NCI-H2171 (cell line): Measurements from ENCODE around the gene PDE10A.

Source experiments
- DNase-seq: peaks from one replicate; lab custom pipeline; 2025; lab: John Stamatoyannopoulos, UW

The PDE10A gene

GRCh38 chr6:165390475-165390874, 272.6 kb downstream of the PDE10A start:
- DNase-seq, result no peak

GRCh38 chr6:165389534-165389933, 273.5 kb downstream of the PDE10A start:
- DNase-seq, result no peak

DNA sequence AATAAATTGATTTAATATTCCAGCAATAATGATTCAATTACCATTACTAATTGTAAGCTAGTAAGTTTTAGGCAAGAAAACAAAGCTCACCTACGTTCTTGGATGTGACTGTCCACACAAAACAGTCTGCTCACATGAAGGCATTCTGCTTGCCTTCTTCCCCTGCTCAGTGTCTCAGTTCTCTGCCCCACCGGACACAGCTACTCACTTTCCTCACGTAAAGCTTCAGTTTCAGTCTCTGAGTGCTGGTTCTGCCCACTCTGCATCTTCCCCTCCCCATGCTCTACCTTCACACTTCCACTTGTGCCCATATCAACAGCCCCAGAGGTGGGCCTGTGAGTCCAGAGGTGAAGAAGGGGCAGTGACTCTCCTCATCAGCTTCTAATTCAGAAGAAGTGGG, 279.7 kb downstream of the PDE10A start:
- DNase-seq, result no peak

DNA sequence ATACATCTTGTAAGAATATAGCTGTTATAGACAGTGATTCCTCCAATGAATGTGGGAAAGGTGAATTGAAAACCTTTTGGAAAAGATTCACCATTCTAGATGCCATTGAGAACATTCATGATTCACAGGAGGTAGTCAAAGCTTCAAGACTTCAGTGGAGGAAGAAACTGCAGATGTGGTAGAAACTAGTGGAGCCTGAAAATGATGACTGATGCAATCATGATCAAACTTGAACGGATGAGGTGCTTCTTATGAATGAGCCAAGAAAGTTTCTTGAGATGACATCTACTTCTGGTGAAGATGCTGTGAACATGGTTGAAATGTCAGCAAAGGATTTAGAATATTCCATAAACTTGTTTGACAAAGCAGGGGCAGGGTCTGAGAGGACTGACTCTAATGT, 286.9 kb downstream of the PDE10A start:
- no peak for DNase-seq

DNA sequence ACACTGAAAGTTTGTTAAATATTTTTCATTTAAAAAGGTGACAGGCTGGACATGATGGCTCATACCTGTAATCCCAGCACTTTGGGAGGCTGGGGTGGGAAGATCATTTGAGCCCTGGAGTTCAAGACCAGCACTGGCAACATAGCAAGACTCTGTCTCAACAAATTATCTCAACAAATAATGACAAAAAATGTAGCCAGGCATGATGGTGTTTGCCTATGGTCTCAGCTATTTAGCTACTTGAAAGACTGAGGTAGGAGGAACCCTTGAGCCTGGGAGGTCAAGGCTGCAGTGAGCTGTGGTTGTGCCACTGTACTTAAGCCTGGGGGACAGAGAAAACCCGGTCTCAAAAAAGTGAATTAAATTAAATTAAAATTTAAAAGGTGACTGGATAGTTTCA, 297.7 kb downstream of the PDE10A start:
- DNase-seq, result no peak

- DNase-seq, result no peak
These were observed 317.3 kb downstream of the PDE10A start for GRCh38 chr6:165345700-165346099.

GRCh38 chr6:165340532-165340931, 322.5 kb downstream of the PDE10A start:
- DNase-seq, result no peak

- DNase-seq, result no peak
These were observed 337.4 kb downstream of the PDE10A start for GRCh38 chr6:165325609-165326008.

DNA sequence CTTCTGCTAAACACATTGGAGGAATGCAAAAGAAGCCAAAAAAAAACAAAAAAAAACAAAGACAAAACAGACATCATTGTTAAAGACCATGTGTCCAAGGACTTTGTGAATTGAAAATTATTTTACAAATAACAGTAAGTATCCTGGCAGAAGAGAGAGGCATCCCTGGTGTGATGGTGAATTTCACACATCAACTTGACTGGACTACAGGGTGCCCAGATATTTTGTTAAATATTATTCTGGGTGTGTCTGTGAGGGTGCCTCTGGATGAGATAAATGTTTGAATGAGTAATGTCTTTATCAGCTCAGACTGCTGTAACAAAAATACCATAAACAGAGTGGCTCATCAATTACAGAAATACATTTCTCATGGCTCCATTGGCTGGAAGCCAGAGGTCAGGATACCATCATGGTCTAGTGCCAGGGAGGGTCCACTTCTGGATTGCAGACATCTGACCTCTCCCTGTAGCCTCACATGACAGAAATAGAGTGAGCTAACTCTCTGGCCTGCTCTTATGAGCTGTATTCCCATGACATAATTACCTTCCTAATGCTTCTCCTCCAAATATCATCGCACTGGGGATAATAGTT, 341.4 kb downstream of the PDE10A start:
- no peak for DNase-seq

DNA sequence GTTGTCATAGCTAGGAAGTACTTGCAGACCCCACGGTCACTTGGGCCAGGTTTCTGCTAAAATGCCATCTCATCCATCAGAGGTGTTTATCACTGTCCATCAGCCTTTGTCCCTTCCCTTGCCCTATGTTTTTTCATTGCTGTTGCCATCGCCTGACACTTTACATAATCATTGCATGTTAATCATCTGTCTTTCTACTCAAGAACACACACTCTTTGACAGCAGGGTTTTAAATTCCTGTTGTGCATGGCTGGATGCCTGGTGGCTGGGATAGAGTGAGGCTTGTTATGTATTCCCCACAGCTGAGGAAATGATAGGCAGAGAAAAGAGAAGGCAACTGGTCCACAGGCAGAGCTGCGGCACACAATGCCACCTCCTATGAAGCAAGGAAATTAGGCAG, 341.9 kb downstream of the PDE10A start:
- no peak for DNase-seq

DNA sequence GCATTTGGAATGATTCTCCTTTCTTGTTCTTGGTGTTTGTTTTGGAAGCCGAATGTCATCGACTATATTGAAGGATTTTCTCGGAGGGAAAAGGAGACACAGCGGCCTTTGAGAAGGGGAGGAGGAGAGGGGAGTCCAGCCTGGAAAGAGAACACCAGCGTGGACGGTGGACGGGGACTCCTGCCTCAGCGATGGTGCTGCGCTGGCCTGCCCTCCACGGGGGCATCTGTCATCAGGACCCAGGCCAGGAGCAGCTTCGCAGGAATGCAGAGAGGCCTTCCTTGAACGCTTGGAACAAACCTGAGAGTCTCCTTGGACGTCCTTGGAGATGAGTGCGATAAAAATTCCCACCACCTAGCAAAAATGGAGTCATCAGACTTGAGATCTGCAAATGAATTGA, 345.3 kb downstream of the PDE10A start:
- DNase-seq, result no peak

GRCh38 chr6:165308926-165309731, 353.9 kb downstream of the PDE10A start, which contains the start of gene C6orf118:
Gene C6orf118 (minus strand): TSS chr6:165309605. CDS start chr6:165309586, 19 bp downstream.
- DNase-seq, result peak; percentile 3

DNA sequence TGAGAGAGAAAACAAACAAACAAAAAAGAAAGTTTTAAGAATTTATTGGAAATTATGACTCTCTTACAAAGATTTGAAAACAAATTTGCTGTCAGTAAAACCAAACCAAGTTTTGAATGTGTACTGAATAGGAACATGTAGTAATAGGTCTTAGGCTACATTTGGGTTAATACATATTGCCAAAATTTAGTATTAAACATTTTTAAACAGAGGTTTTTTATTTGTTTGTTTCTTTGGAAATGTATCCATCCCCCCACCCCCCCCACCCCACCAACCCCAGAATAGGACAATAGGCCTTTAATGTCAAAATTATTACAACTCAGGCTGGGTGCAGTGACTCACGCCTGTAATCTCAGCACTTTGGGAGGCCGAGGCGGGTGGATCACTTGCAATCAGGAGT, 356.1 kb downstream of the PDE10A start:
- DNase-seq, result no peak

- DNase-seq, result no peak
These were observed 361.4 kb downstream of the PDE10A start for GRCh38 chr6:165301372-165302246.

GRCh38 chr6:165300422-165300936, 362.6 kb downstream of the PDE10A start:
- no peak for DNase-seq

GRCh38 chr6:165298875-165299274, 364.2 kb downstream of the PDE10A start:
- DNase-seq, result no peak

DNA sequence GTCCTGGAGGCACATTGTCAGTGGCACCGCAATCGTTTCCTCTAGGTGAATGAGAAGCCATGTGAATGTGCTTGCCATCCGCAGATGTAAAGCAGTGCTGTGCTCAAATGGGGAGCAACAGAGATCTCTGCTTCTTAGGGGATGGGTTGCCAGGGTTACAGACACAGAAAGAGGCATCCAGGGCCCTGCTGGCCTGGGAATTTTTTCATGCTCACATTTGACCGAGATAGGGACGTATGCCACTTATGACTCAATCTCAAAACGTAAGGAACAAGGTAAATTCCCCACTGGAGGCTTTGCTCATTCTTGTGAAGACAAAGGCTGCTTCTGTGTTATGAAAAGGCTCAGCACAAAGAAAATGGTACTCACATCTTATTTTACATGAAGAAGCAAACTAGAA, 364.6 kb downstream of the PDE10A start:
- DNase-seq, result no peak

DNA sequence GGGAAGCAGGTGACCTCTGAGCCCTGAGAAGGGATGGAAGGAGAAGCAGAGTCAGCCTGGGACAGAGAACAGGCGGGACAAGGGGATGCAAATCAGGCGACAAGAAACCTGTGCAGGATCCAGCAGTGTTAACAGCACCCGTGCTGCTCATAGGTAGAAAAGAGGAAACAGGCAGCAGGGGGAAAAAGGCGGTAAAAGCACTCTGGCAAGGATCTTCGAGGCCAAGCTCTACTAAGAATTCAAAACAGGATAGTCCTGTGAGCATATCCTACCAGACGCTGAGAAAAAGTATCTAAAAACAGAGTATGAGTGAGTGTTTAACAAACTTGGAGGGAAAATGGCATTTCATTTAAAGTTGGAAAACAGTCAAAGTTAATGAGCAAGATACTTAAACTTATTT, 370.4 kb downstream of the PDE10A start:
- no peak for DNase-seq
